H1 (cell line): ENCODE data around the gene HMG20A. TPM values are rescaled to one million over a fixed set of nuclear protein-coding genes. Genes with fewer than 3 reads are reported as not detected.

ENCODE experiments used
- BRCA1 ChIP-seq: IDR thresholded peaks from 2 replicates; pipeline ENCODE4 v1.6.1; 2012; ENCODE audit warnings: low read depth, low read length, improper control_type of control experiment
- CREB1 ChIP-seq: IDR thresholded peaks from 2 replicates; pipeline ENCODE4 v1.6.1; 2012; ENCODE audit warnings: inconsistent platforms
- EZH2 ChIP-seq: fragments of 200-600 bp; sonication (generic); IDR thresholded peaks from 2 replicates; pipeline ENCODE4 v1.7.1; 2012; ENCODE audit warnings: low read depth, mild to moderate bottlenecking, moderate library complexity, low read length, inconsistent platforms; ENCODE audit not compliant: severe bottlenecking
- PHF8 ChIP-seq: fragments of 200-600 bp; sonication (generic); conservative IDR thresholded peaks from 2 replicates; pipeline ENCODE4 v1.7.1; 2012; ENCODE audit warnings: low read depth, mild to moderate bottlenecking, inconsistent platforms, low read length, moderate library complexity
- SIX5 ChIP-seq: IDR thresholded peaks from 2 replicates; pipeline ENCODE4 v1.6.1; 2011; ENCODE audit warnings: mild to moderate bottlenecking, low read depth, low read length
- polyA plus RNA-seq, 7 experiments: library from polyadenylated mRNA; depleted of rRNA in 3 of 7; stranded (reverse) in 5 of 7; unstranded in 2 of 7; fragments of >200 nt in 5 of 7; fragments of 200-250 nt in 2 of 7; gene quantifications; 1 replicate in 5 of 7; 2 replicates in 1 of 7; 4 replicates in 1 of 7; pipeline versions ENCODE4 v1.2.1 to v1.2.3, GENCODE V29; 2011 to 2013; ENCODE audit warnings: missing spikeins in 2 of 7, mixed read lengths in 2 of 7
- total RNA-seq: library from RNA; stranded (reverse); fragmentation: NEBNext Ultra II Directional; extraction: Animal tissue kit (Norgen Biotek cat#: 25700); gene quantifications from 2 replicates; pipeline ENCODE4 v1.2.1, GENCODE V29; 2021
- TF ChIP-seq, protein P1 (sequence below), 3 experiments: IDR thresholded peaks; 1 replicate in 2 of 3; 2 replicates in 1 of 3; pipeline versions ENCODE4 v1.5.1 to v1.6.1; 2011; ENCODE audit warnings: low read length in 3 of 3, mild to moderate bottlenecking in 3 of 3, inconsistent platforms in 2 of 3, low read depth in 1 of 3, moderate library complexity in 1 of 3; ENCODE audit not compliant: insufficient read depth in 1 of 3; ENCODE audit errors: control extremely low read depth in 1 of 3

The HMG20A gene
- total and polyA plus RNA-seq, 2 of the 8 experiments (the other 6 are each of a cell fraction or from before 2014, with no cell fraction given) = 52.1 to 59.7 TPM

GRCh38 chr15:77416954-77417353, 3.7 kb upstream of the HMG20A start (continued):
- TF ChIP-seq, protein P1, sequence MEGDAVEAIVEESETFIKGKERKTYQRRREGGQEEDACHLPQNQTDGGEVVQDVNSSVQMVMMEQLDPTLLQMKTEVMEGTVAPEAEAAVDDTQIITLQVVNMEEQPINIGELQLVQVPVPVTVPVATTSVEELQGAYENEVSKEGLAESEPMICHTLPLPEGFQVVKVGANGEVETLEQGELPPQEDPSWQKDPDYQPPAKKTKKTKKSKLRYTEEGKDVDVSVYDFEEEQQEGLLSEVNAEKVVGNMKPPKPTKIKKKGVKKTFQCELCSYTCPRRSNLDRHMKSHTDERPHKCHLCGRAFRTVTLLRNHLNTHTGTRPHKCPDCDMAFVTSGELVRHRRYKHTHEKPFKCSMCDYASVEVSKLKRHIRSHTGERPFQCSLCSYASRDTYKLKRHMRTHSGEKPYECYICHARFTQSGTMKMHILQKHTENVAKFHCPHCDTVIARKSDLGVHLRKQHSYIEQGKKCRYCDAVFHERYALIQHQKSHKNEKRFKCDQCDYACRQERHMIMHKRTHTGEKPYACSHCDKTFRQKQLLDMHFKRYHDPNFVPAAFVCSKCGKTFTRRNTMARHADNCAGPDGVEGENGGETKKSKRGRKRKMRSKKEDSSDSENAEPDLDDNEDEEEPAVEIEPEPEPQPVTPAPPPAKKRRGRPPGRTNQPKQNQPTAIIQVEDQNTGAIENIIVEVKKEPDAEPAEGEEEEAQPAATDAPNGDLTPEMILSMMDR (IDR thresholded peaks at IDR 0.05; ENCODE audit: control extremely low read depth in 1 of 3, insufficient read depth in 1 of 3, low read depth in 1 of 3, low read length in 3 of 3) = no peak
- TF ChIP-seq PHF8 = no peak
- TF ChIP-seq EZH2 = no peak
- TF ChIP-seq CREB1 = no peak
- no peak for TF ChIP-seq SIX5
- no peak for TF ChIP-seq BRCA1
